ENCODE measurements around the gene NDUFV3.

NDUFV3 gene

DNA sequence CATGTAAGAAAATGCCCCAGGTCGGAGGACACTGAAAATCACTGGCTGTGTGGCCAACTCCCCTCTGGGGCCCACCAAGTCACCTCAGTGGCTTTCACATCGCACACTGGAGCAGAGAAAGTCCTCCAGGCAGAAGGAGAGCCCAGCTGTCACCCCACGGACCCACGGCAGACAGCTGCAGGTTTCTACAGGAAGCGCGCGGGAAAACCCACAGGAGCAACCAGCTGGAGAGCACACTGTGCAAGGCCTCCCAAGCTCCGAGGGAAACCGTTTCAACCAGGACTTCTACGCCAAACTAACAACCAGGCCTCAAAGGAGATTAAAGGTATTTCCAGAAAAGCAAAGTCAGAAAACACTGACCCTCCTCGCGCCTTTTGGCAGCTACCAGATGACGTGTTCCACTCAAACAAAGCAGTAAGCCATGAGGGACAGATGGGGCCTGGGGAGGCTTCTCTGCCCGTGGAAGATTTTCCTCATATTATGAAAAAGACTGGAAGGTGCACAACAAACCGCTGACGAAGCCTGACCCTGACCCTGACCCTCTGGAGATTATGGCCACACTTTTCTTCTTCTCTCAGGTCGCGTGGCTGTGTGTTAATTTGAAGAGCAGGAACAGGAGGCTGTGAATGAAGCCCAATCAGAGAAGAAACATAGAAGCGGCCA, 34.8 kb upstream of the NDUFV3 start:
- no peak overlapping the region for H3K4me3 ChIP-seq (ENCODE audit: low read length in 2 of 2)
- no peak overlapping the region for H3K27ac ChIP-seq (ENCODE audit: low read length)
- no peaks in the 10 kb centered on the region for H3K4me1 ChIP-seq (ENCODE audit: control insufficient read depth, insufficient read depth, low read length)
- H3K27me3 ChIP-seq (ENCODE audit: control insufficient read depth in 1 of 2, insufficient read depth in 2 of 2, low read length in 2 of 2): no peaks in the 10 kb centered on the region
- no peaks in the 10 kb centered on the region for H3K9me3 ChIP-seq (ENCODE audit: control insufficient read depth in 2 of 2, low read length in 2 of 2)
- no peak overlapping the region for H3K9ac ChIP-seq (ENCODE audit: low read length in 2 of 2)
- peaks cover 41 to 43% of the 10 kb centered on the region in 2 donors for H3K36me3 ChIP-seq (ENCODE audit: control insufficient read depth in 2 of 2, insufficient read depth in 2 of 2, low read length in 2 of 2)

DNA sequence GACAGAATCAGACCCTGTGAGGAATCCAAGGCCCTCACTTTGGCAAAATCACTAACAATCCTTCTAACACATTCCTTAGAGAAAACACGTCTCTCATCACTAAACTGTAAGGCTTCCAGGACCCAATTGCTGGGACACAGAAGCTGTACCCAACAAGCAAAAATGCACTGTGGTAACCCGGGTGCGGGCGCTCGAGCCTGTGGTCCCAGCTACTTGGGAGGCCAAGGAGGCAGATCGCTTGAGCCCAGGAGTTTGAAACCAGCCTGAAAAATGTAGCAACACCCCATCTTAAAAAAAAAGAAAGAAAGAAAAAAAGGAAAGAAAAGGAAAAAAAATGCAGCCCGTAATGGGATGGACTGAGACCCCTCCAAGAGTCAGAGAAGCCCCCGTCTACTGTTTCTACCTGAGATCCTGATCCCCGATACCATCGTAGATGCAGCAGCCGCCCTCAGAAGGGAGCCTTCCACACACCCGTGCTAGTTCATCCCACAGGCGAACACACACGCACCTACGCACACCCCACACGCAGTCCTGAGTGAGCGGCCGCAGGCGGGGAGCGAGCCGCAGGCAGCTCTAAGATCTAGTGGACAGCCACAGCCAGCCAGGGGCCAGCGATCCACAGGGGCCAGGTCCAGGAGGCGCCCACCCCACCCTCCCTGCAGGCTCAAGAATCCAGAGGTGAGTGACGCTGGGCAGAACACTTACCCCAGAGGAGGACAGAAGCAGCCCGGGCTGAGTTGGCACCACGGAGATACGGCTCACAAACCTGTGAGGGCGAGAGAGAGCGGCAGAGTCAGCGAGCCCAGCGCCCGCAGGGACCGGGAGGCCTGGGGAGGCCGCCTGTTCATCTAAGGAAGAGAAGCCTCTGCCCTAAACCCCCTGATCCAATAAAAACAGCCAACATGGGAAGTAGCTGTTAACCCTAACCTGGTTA, 33.9 kb upstream of the NDUFV3 start:
- no peaks in the 10 kb centered on the region for H3K27me3 ChIP-seq (ENCODE audit: control insufficient read depth in 1 of 2, insufficient read depth in 2 of 2, low read length in 2 of 2)
- peaks cover 36 to 37% of the 10 kb centered on the region in 2 donors for H3K36me3 ChIP-seq (ENCODE audit: control insufficient read depth in 2 of 2, insufficient read depth in 2 of 2, low read length in 2 of 2)
- no peaks in the 10 kb centered on the region for H3K4me1 ChIP-seq (ENCODE audit: control insufficient read depth, insufficient read depth, low read length)
- no peak overlapping the region for H3K27ac ChIP-seq (ENCODE audit: low read length)
- no peak overlapping the region for H3K4me3 ChIP-seq (ENCODE audit: low read length in 2 of 2)
- H3K9ac ChIP-seq (ENCODE audit: low read length in 2 of 2): no peak overlapping the region
- H3K9me3 ChIP-seq (ENCODE audit: control insufficient read depth in 2 of 2, low read length in 2 of 2): no peaks in the 10 kb centered on the region

DNA sequence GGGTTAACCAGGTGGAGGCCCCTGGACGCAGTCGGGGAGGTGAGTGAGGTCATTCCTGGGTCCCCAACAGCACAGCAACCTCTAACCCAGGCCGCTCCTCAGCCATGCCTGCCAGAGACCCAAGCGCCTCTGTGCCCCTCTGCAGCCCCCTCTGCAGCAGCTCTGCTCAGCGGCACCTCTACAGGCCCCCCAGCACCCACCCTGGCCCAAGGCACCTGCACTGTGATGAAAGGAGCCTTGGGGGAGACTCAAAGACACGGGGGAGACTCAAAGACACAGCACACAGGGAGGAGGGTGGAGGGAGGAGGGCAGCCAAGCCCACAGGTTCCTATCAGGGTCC, 33.2 kb upstream of the NDUFV3 start:
- Histone ChIP-seq H3K4me1 (ENCODE audit: control insufficient read depth, insufficient read depth, low read length) (no peaks in the 10 kb centered on the region), H3K36me3 (ENCODE audit: control insufficient read depth in 2 of 2, insufficient read depth in 2 of 2, low read length in 2 of 2) (peaks cover 32 to 35% of the 10 kb centered on the region in 2 donors)

DNA sequence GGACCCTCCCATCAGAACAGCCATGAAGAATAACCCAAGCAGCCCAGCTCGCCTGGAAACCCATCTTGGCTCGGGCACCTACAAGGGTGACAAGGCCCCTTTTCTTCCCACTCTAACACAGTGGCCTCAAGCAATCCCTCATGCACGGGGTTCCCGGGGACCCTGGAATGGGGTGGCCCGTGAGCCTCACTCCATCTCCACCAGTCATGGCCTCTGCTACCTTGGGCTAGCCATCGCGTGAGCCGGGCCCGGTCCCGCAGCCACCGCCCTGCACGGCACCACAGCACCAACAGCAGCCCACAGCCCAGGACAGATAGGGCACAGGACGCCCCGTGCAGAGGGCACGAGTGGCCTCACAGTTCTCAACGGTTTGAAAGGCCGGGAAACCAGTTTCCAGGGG, 32.8 kb upstream of the NDUFV3 start:
- H3K27me3 ChIP-seq (ENCODE audit: control insufficient read depth in 1 of 2, insufficient read depth in 2 of 2, low read length in 2 of 2): no peaks in the 10 kb centered on the region
- H3K9me3 ChIP-seq (ENCODE audit: control insufficient read depth in 2 of 2, low read length in 2 of 2): no peaks in the 10 kb centered on the region
- H3K36me3 ChIP-seq (ENCODE audit: control insufficient read depth in 2 of 2, insufficient read depth in 2 of 2, low read length in 2 of 2): peaks cover 28 to 33% of the 10 kb centered on the region in 2 donors
- no peak overlapping the region for H3K4me3 ChIP-seq (ENCODE audit: low read length in 2 of 2)
- no peaks in the 10 kb centered on the region for H3K4me1 ChIP-seq (ENCODE audit: control insufficient read depth, insufficient read depth, low read length)
- H3K27ac ChIP-seq (ENCODE audit: low read length): no peak overlapping the region
- no peak overlapping the region for H3K9ac ChIP-seq (ENCODE audit: low read length in 2 of 2)

More for the DNA sequence above, 33.2 kb upstream of the NDUFV3 start:
- H3K4me3 ChIP-seq (ENCODE audit: low read length in 2 of 2): no peak overlapping the region
- H3K9me3 ChIP-seq (ENCODE audit: control insufficient read depth in 2 of 2, low read length in 2 of 2): no peaks in the 10 kb centered on the region
- no peak overlapping the region for H3K9ac ChIP-seq (ENCODE audit: low read length in 2 of 2)
- no peak overlapping the region for H3K27ac ChIP-seq (ENCODE audit: low read length)
- no peaks in the 10 kb centered on the region for H3K27me3 ChIP-seq (ENCODE audit: control insufficient read depth in 1 of 2, insufficient read depth in 2 of 2, low read length in 2 of 2)

DNA sequence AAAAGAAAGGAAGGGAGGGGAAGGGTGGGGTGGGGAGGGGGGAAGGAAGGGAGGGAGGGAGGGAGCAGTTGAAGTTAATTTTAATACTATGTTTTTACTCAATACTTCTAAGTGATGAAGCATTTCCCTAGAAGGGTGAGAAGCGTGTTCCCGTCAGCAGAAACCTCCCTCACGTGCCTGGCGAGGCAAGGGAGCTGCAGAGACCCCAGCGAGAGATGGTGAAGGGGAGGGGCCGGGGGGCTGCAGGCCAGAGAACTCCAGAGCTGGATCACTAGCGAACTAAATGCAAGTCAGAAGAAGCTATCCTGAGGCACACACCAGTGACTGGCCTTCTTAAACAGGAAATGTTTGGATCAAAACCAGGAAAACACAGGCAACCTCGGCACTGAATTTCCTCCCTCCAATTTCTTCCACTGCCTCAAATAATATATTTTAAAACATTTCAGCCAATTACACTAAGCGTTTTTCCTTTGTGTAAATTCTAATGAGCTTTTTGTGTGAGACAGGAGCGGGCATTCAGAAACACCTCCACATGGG, 31.7 kb upstream of the NDUFV3 start:
- no peaks in the 10 kb centered on the region for H3K4me1 ChIP-seq (ENCODE audit: control insufficient read depth, insufficient read depth, low read length)
- no peak overlapping the region for H3K27ac ChIP-seq (ENCODE audit: low read length)
- H3K36me3 ChIP-seq (ENCODE audit: control insufficient read depth in 2 of 2, insufficient read depth in 2 of 2, low read length in 2 of 2): peaks cover 22 to 25% of the 10 kb centered on the region in 2 donors
- no peak overlapping the region for H3K9ac ChIP-seq (ENCODE audit: low read length in 2 of 2)
- H3K27me3 ChIP-seq (ENCODE audit: control insufficient read depth in 1 of 2, insufficient read depth in 2 of 2, low read length in 2 of 2): no peaks in the 10 kb centered on the region
- no peak overlapping the region for H3K4me3 ChIP-seq (ENCODE audit: low read length in 2 of 2)
- no peaks in the 10 kb centered on the region for H3K9me3 ChIP-seq (ENCODE audit: control insufficient read depth in 2 of 2, low read length in 2 of 2)

DNA sequence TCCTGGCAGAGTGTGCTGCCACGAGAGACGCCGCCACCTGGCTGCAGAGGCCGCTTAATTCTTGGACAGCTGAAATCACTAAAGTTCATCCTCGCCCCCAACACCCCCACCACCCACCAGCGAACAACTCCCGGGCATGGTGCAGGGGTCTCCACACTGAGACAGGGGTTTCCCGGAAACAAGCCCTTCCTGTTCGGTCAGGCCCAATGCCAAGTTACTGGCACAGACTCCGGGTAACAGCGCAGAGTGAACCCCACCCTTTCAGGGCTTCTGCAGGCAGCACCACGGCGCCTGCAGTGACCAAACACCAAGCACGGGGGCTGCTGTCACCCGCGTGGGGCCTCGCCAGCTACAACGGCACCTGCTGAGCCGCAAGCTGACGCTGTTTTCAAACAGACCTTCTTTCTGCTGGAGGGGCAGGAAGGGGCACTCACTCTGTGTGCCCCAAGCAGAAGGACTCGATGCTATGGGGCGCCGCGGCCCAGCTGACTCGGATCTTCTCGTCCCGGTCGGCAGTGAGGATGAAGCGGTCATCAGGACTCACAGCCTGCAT, 31.2 kb upstream of the NDUFV3 start:
- H3K4me1 ChIP-seq (ENCODE audit: control insufficient read depth, insufficient read depth, low read length): no peaks in the 10 kb centered on the region
- no peak overlapping the region for H3K4me3 ChIP-seq (ENCODE audit: low read length in 2 of 2)
- no peaks in the 10 kb centered on the region for H3K27me3 ChIP-seq (ENCODE audit: control insufficient read depth in 1 of 2, insufficient read depth in 2 of 2, low read length in 2 of 2)
- H3K27ac ChIP-seq (ENCODE audit: low read length): no peak overlapping the region
- peaks cover 18 to 25% of the 10 kb centered on the region in 2 donors for H3K36me3 ChIP-seq (ENCODE audit: control insufficient read depth in 2 of 2, insufficient read depth in 2 of 2, low read length in 2 of 2)
- H3K9ac ChIP-seq (ENCODE audit: low read length in 2 of 2): no peak overlapping the region
- no peaks in the 10 kb centered on the region for H3K9me3 ChIP-seq (ENCODE audit: control insufficient read depth in 2 of 2, low read length in 2 of 2)

DNA sequence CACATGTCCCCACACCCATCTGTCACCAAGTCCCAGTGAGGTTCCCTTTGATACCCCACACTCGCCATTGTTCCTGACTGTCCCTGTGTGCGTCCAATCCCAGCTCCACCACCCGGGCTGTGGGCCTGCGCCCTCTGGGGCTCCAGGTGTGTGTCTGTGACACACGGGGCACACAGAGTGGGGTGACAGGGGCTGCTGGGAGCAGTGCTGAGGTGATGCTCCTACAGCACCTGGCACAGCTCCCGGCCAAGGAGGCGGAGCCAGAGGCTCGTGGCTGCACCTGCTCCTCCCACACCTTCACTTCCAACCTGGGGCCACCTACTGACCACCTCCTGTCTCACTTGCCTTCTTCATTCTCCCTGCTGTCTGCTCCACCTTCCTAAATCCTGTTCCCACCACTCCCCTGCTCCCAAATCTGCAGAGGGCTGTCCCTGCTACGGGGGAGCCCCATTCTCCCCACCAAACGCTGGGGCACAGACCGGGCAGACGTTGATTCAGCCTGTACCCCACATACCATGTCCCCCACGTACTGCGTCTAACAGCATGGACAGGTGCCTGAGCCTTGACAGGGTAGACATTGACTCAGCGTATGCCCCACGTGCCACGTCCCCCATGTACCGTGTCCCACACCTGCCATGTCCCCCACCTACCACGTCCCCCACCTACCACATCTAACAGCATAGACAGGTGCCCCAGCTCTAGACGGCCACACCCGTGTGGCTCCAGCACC, 30.2 kb upstream of the NDUFV3 start:
- Histone ChIP-seq H3K9ac (ENCODE audit: low read length in 2 of 2) (no peak overlapping the region), H3K27me3 (ENCODE audit: control insufficient read depth in 1 of 2, insufficient read depth in 2 of 2, low read length in 2 of 2) (no peaks in the 10 kb centered on the region), H3K9me3 (ENCODE audit: control insufficient read depth in 2 of 2, low read length in 2 of 2) (no peaks in the 10 kb centered on the region), H3K4me1 (ENCODE audit: control insufficient read depth, insufficient read depth, low read length) (no peaks in the 10 kb centered on the region), H3K36me3 (ENCODE audit: control insufficient read depth in 2 of 2, insufficient read depth in 2 of 2, low read length in 2 of 2) (peaks cover 21 to 25% of the 10 kb centered on the region in 2 donors), H3K4me3 (ENCODE audit: low read length in 2 of 2) (no peak overlapping the region), H3K27ac (ENCODE audit: low read length) (no peak overlapping the region)

DNA sequence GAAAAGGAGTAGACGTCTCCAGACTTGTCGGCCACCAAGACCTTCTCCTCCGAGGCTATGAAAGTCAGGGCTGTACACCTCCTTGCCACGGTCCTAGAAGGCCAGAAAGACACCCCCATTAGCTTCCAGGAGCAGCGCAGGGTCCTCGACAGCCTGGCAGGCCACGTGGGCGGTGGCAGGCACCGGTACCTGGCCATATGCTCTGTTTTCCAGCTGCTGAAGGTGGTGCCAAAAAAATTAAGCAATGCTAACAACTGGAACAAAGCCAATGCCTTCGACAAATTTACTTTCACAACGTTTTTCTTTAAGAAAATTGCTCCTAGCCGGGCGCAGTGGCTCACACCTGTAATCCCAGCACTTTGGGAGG, 29.6 kb upstream of the NDUFV3 start:
- Histone ChIP-seq H3K4me3 (ENCODE audit: low read length in 2 of 2) (no peak overlapping the region), H3K9ac (ENCODE audit: low read length in 2 of 2) (no peak overlapping the region), H3K27ac (ENCODE audit: low read length) (no peak overlapping the region), H3K27me3 (ENCODE audit: control insufficient read depth in 1 of 2, insufficient read depth in 2 of 2, low read length in 2 of 2) (no peaks in the 10 kb centered on the region), H3K9me3 (ENCODE audit: control insufficient read depth in 2 of 2, low read length in 2 of 2) (no peaks in the 10 kb centered on the region), H3K4me1 (ENCODE audit: control insufficient read depth, insufficient read depth, low read length) (no peaks in the 10 kb centered on the region), H3K36me3 (ENCODE audit: control insufficient read depth in 2 of 2, insufficient read depth in 2 of 2, low read length in 2 of 2) (peaks cover 22 to 27% of the 10 kb centered on the region in 2 donors)

DNA sequence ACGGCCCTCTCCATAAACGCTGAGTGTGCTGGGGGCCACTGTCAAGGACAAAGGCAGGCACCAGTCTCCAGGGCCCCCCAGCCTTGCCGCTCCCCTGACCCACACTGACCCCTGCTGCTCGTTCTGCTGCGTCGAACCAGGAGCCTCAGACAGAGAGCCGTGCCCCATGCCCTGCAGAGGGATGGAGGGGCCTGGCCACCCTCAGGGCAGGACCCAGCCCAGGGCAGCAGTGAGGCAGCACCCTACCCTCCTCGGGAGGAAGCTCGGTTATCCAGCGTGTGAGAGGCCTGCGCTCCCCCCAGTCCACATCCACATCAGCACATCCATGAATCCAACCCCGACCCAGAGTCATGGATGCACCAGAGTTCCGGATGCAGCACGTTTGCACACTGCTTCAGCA, 28.8 kb upstream of the NDUFV3 start:
- Histone ChIP-seq H3K36me3 (ENCODE audit: control insufficient read depth in 2 of 2, insufficient read depth in 2 of 2, low read length in 2 of 2) (peaks cover 26 to 27% of the 10 kb centered on the region in 2 donors), H3K4me1 (ENCODE audit: control insufficient read depth, insufficient read depth, low read length) (no peaks in the 10 kb centered on the region), H3K9ac (ENCODE audit: low read length in 2 of 2) (no peak overlapping the region), H3K4me3 (ENCODE audit: low read length in 2 of 2) (no peak overlapping the region), H3K27ac (ENCODE audit: low read length) (no peak overlapping the region), H3K9me3 (ENCODE audit: control insufficient read depth in 2 of 2, low read length in 2 of 2) (no peaks in the 10 kb centered on the region), H3K27me3 (ENCODE audit: control insufficient read depth in 1 of 2, insufficient read depth in 2 of 2, low read length in 2 of 2) (no peaks in the 10 kb centered on the region)
